A673 (cell line): ENCODE results near the gene CDK15. TPM values are rescaled to one million over a fixed set of nuclear protein-coding genes. Genes with fewer than 3 reads are reported as not detected.

Source experiments
- BruUV-seq: library from RNA; stranded (reverse); fragments of 400-500 nt; replicated peaks from 2 replicates; lab custom pipeline; 2021; lab: Mats Ljungman, UMichigan
- CTCF ChIA-PET: fragments of 300-600 bp; sonication (Branson Sonifier 250); formaldehyde crosslinking; loops from one replicate; lab custom pipeline; 2022; ENCODE audit warnings: antibody characterized with exemption; lab: Charles Lee
- POLR2A ChIA-PET: fragments of 300-600 bp; sonication (Branson Sonifier 250); formaldehyde crosslinking; loops from one replicate; lab custom pipeline; 2022; ENCODE audit warnings: antibody characterized with exemption; ENCODE audit not compliant: low non-redundant PET; lab: Charles Lee
- DNase-seq: peaks from one replicate; pipeline ENCODE4 v3.0.0-alpha.2; 2015; ENCODE audit warnings: low spot score
- H3K27ac ChIP-seq: fragments of 200-600 bp; sonication (generic); 2 replicates; pipeline ENCODE4 v1.5.1; 2016; ENCODE audit warnings: mixed run types, low read depth, mild to moderate bottlenecking, mixed read lengths, antibody characterized with exemption, low read length; ENCODE audit not compliant: poor library complexity, severe bottlenecking
- H3K27me3 ChIP-seq: fragments of 200-600 bp; sonication (generic); replicated peaks from 2 replicates; pipeline ENCODE4 v1.6.1; 2017; ENCODE audit warnings: mixed run types, low read depth, mild to moderate bottlenecking, mixed read lengths, antibody characterized with exemption, low read length; ENCODE audit not compliant: insufficient read depth, poor library complexity
- H3K36me3 ChIP-seq: fragments of 200-600 bp; sonication (generic); 2 replicates; pipeline ENCODE4 v1.6.1; 2016; ENCODE audit warnings: mixed run types, mild to moderate bottlenecking, mixed read lengths, antibody characterized with exemption, low read length; ENCODE audit not compliant: insufficient read depth, poor library complexity, severe bottlenecking
- H3K4me1 ChIP-seq: fragments of 200-600 bp; sonication (generic); 2 replicates; pipeline ENCODE4 v1.6.1; 2017; ENCODE audit warnings: mixed run types, mild to moderate bottlenecking, mixed read lengths, antibody characterized with exemption, low read length; ENCODE audit not compliant: insufficient read depth, poor library complexity, severe bottlenecking
- H3K4me3 ChIP-seq: fragments of 200-600 bp; sonication (generic); 2 replicates; pipeline ENCODE4 v1.5.1; 2016; ENCODE audit warnings: low read depth, mixed run types, mild to moderate bottlenecking, mixed read lengths, low read length; ENCODE audit not compliant: poor library complexity, severe bottlenecking
- H3K9me3 ChIP-seq: fragments of 200-600 bp; sonication (generic); 2 replicates; pipeline ENCODE4 v1.6.1; 2016; ENCODE audit warnings: mixed run types, low read depth, mild to moderate bottlenecking, mixed read lengths, antibody characterized with exemption, low read length; ENCODE audit not compliant: poor library complexity, severe bottlenecking
- EZH2 ChIP-seq: fragments of 200-600 bp; sonication (generic); IDR thresholded peaks from 2 replicates; pipeline ENCODE4 v1.6.1; 2017; ENCODE audit warnings: borderline replicate concordance, low read depth, mild to moderate bottlenecking, mixed read lengths, antibody characterized with exemption, low read length; ENCODE audit not compliant: poor library complexity, severe bottlenecking
- intact Hi-C: fragments of 100-400 bp; cut with micrococcal nuclease; formaldehyde crosslinking; loops from one replicate; pipeline ENCODE4 v1.10.0; 2022; ENCODE audit not compliant: unreplicated experiment
- total RNA-seq: library from RNA; stranded (reverse); gene quantifications from 2 replicates; pipeline ENCODE4 v1.2.3, GENCODE V29; 2021
- TF ChIP-seq, protein P1 (sequence below): fragments of 300-800, 200-600 bp; sonication (generic); conservative IDR thresholded peaks from 2 replicates; pipeline ENCODE4 v1.5.1; 2017; ENCODE audit warnings: low read depth, mild to moderate bottlenecking, antibody characterized with exemption, low read length, moderate library complexity, mixed read lengths

CDK15 gene
- total RNA-seq, 1 experiment from 2014 or later: 0.11 TPM

DNA sequence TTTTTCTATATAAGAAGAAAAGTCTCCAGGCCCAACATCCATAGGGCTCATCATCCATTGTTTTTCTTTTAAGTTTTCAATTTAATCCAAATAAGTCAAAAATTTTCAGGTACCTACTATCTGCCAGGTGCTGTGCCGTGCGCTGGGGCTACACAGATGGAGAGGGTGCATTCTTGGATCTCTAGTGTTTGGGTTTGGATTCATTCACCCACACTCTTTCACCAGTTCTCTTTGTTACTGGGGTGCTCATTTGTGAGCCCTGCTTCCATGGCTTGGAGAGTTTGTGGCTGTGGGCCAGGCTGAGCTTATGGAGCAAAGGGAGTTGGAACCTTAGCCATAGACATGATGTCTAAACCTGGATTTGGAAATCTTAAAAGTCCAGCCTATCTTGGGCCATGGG, 51.0 kb downstream of the CDK15 start:
- BruUV-seq: no TSS peak
- ChIA-PET CTCF (no interaction called here), POLR2A (no interaction called here)

DNA sequence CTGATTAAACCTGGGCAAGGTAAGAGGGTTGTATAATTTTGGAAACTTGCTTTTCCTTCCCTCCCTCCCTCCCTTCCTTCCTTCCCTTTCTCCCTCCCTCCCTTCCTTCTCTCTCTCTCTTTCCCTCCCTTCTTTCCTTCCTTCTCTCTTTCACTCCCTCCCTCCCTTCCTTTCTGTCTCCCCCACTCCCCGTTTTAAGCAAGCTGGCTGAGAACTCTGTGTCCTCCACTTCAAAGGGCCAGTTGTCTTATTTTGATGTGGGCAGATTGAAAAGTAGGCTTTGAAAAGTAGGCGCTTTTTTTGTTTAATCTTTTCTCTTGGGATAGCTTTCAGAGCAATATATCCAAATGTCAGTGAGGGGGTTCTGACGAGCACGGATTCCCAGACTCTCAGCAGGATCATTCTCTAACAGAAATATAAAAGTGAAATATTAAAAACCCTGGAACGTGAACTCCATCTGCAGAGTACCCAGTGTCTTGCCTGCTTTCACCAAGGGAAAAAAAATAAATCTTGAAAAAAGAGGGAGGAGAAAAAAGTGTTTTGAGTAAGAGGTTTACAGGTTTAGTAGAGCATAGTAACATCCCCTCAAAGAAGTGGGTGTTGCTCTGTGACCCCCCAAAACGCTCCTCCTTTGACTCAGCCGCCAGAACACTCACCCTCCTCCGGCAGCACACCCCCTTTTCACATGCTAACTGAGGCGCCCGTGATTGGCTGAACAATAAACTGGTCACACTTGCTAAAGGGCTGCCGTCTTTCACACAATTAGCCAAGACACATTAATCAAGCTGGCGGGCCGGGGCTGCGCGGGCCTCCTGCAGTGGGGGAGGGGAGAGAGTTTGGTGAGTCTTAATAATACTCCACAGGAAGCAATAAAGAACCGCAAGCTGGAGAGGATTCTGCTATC, 52.2 kb downstream of the CDK15 start:
- Histone ChIP-seq H3K36me3 (no peaks in the 10 kb centered on the region), H3K4me3 (peak overlapping the region; percentile 24), H3K27me3 (no peaks in the 10 kb centered on the region), H3K9me3 (no peaks in the 10 kb centered on the region), H3K4me1 (peaks cover 35% of the 10 kb centered on the region), H3K27ac (peak overlapping the region; percentile 3)
- TF ChIP-seq, protein P1, sequence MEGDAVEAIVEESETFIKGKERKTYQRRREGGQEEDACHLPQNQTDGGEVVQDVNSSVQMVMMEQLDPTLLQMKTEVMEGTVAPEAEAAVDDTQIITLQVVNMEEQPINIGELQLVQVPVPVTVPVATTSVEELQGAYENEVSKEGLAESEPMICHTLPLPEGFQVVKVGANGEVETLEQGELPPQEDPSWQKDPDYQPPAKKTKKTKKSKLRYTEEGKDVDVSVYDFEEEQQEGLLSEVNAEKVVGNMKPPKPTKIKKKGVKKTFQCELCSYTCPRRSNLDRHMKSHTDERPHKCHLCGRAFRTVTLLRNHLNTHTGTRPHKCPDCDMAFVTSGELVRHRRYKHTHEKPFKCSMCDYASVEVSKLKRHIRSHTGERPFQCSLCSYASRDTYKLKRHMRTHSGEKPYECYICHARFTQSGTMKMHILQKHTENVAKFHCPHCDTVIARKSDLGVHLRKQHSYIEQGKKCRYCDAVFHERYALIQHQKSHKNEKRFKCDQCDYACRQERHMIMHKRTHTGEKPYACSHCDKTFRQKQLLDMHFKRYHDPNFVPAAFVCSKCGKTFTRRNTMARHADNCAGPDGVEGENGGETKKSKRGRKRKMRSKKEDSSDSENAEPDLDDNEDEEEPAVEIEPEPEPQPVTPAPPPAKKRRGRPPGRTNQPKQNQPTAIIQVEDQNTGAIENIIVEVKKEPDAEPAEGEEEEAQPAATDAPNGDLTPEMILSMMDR: no peak
- no TSS peak for BruUV-seq
- ChIA-PET POLR2A (no interaction called here), CTCF (no interaction called here)
- intact Hi-C loops: no loop called here
- DNase-seq: peak; percentile 91

More for the DNA sequence above, 51.0 kb downstream of the CDK15 start:
- Histone ChIP-seq H3K9me3 (no peaks in the 10 kb centered on the region), H3K36me3 (no peaks in the 10 kb centered on the region), H3K4me3 (no peak overlapping the region), H3K27ac (no peak overlapping the region), H3K4me1 (peaks cover 35% of the 10 kb centered on the region), H3K27me3 (no peaks in the 10 kb centered on the region)
- TF ChIP-seq, protein P1: no peak
- TF ChIP-seq EZH2: no peak
- intact Hi-C loops: no loop called here
- DNase-seq: no peak

DNA sequence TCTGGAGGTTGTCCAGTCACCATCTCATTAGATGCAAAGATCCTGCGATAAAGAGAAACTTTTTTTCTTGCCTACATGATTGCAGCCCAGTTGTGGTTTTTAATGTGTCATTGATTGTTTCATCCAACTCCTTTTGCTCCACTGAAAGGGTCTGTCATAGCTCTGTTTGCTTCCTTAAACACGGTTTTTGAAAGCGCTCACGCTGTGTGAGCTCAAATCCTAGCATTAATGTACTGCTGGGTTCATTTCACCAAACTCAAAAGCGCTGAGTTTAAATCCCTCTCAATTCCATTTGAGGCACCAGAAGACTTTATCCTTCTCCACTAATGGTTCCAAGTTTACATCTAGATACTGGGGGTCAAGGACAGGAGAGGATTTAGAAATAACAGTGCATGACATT, 53.6 kb downstream of the CDK15 start:
- Histone ChIP-seq H3K27ac (no peak overlapping the region), H3K4me3 (no peak overlapping the region), H3K27me3 (no peaks in the 10 kb centered on the region), H3K4me1 (peaks cover 35% of the 10 kb centered on the region), H3K36me3 (no peaks in the 10 kb centered on the region), H3K9me3 (no peaks in the 10 kb centered on the region)
- POLR2A ChIA-PET: no interaction called here
- CTCF ChIA-PET: interaction anchor here (1.0 to 1.5 kb wide), 2 partner anchors 281 to 319 kb away, joined by 3 to 7 read pairs; no protein-coding TSS in a partner anchor
- BruUV-seq: no TSS peak
- intact Hi-C loops: loop anchor here (1.0 to 5.0 kb wide), 3 partner anchors 63 to 318 kb away; no protein-coding TSS in a partner anchor
- DNase-seq: no peak
- TF ChIP-seq, protein P1: no peak
- TF ChIP-seq EZH2: no peak
